Suprapubic skin (tissue), 4 donors: ENCODE results near the gene RAPGEF4. TPM values are rescaled to one million over a fixed set of nuclear protein-coding genes. Genes with fewer than 3 reads are reported as not detected.

ENCODE experiments used
- DNase-seq, 2 donors: peaks; one replicate each; pipeline ENCODE4 v3.0.0-alpha.2; 2019; ENCODE audit warnings: low spot score in 2 of 2
- H3K27ac ChIP-seq: fragments of 200-600 bp; sonication (generic); one replicate; pipeline ENCODE4 v1.5.1; 2019
- H3K27me3 ChIP-seq: fragments of 200-600 bp; sonication (generic); one replicate; pipeline ENCODE4 v1.5.1; 2019
- H3K36me3 ChIP-seq: fragments of 200-600 bp; sonication (generic); one replicate; pipeline ENCODE4 v1.5.1; 2019
- H3K4me1 ChIP-seq: fragments of 200-600 bp; sonication (generic); one replicate; pipeline ENCODE4 v1.5.1; 2019
- H3K4me3 ChIP-seq: fragments of 200-600 bp; sonication (generic); one replicate; pipeline ENCODE4 v1.5.1; 2019; ENCODE audit warnings: mild to moderate bottlenecking
- H3K9me3 ChIP-seq: fragments of 200-600 bp; sonication (generic); one replicate; pipeline ENCODE4 v1.5.1; 2019
- EP300 ChIP-seq: sonication (generic); formaldehyde crosslinking; IDR thresholded peaks from one replicate; pipeline ENCODE4 v1.6.1; 2017; ENCODE audit warnings: antibody characterized with exemption
- POLR2A ChIP-seq, 2 donors: fragments of 450-650 bp; IDR thresholded peaks; one replicate each; pipeline ENCODE4 v1.6.1; 2017; ENCODE audit warnings: antibody characterized with exemption in 2 of 2, mild to moderate bottlenecking in 2 of 2, moderate library complexity in 2 of 2
- POLR2AphosphoS5 ChIP-seq, 3 donors: sonication (generic); formaldehyde crosslinking; IDR thresholded peaks; one replicate each; pipeline ENCODE4 v1.6.1; 2017; ENCODE audit warnings: antibody characterized with exemption in 3 of 3
- WGBS: methylation state at CpG from one replicate; pipeline ENCODE4 v1.1.5; 2018; 5-methylcytosine and 5-hydroxymethylcytosine counted together
- total RNA-seq, 4 donors: library from RNA; depleted of rRNA; stranded (reverse); fragments of >200 nt; gene quantifications; one replicate each; pipeline ENCODE4 v1.1.0, GENCODE V29; 2016
- TF ChIP-seq, protein P1 (sequence below), 2 donors: fragments of 200-600 bp in 1 of 2; fragments of 450-650 bp in 1 of 2; sonication (generic) in 1 of 2; IDR thresholded peaks; one replicate each; pipeline ENCODE4 v1.5.1; 2016 to 2019; ENCODE audit warnings: antibody characterized with exemption in 2 of 2, mild to moderate bottlenecking in 1 of 2, moderate library complexity in 1 of 2

The RAPGEF4 gene
- total RNA-seq, 4 donors from 2014 or later, result 19.9 to 49.5 (median 27.5) TPM

DNA sequence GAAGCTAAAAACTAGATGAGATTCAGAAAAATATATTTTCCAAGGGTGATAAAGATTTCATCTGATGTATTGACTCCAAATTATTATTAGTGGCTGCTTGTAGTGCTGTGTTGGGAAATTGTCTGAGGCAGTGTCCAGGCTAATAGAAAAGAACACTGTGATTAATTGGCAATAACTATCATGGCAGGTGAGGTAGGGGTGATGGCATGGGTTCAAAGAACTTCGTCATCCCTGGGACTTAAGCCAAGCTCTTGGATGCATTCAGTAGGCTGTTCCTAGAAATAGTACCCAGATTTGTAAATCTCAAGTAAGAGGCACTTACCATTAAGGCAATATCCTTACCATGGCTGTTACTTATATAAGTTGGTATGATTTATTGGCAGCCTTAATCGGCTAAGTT lies 13.2 kb upstream of the RAPGEF4 start:
- H3K27me3 ChIP-seq, result no peaks in the 10 kb centered on the region
- 29% methylated on average over 2 of the region's 2 CpGs for WGBS
- no peak for DNase-seq

DNA sequence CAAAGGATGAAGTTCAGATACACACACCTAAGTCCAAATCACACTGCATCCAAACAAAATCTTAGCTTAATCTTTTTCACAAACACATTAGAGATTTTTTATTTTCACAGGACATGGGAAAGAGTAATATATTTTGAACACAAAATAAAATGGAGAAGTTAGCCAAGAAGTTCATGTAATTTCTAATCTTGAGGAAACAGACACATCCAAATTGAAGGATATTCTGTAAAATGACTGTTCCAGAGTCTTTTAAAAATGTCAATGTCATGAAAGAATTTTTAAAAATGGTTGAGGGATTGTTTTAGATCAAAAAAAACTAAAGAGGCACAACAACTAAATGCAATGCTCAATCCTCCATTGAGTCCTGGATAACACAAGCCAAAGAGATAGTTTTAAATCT lies 12.4 kb upstream of the RAPGEF4 start:
- H3K27me3 ChIP-seq, result no peaks in the 10 kb centered on the region
- H3K4me1 ChIP-seq, result no peaks in the 10 kb centered on the region
- TF ChIP-seq, protein P1, sequence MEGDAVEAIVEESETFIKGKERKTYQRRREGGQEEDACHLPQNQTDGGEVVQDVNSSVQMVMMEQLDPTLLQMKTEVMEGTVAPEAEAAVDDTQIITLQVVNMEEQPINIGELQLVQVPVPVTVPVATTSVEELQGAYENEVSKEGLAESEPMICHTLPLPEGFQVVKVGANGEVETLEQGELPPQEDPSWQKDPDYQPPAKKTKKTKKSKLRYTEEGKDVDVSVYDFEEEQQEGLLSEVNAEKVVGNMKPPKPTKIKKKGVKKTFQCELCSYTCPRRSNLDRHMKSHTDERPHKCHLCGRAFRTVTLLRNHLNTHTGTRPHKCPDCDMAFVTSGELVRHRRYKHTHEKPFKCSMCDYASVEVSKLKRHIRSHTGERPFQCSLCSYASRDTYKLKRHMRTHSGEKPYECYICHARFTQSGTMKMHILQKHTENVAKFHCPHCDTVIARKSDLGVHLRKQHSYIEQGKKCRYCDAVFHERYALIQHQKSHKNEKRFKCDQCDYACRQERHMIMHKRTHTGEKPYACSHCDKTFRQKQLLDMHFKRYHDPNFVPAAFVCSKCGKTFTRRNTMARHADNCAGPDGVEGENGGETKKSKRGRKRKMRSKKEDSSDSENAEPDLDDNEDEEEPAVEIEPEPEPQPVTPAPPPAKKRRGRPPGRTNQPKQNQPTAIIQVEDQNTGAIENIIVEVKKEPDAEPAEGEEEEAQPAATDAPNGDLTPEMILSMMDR (IDR thresholded peaks at IDR 0.05), result no peak
- TF ChIP-seq POLR2A (IDR thresholded peaks at IDR 0.05) (no peak), EP300 (no peak), POLR2AphosphoS5 (IDR thresholded peaks at IDR 0.05) (no peak)
- H3K9me3 ChIP-seq, result no peaks in the 10 kb centered on the region
- H3K4me3 ChIP-seq, result no peak overlapping the region
- no peaks in the 10 kb centered on the region for H3K36me3 ChIP-seq
- H3K27ac ChIP-seq, result no peak overlapping the region
- DNase-seq, result no peak

More for the DNA sequence above, 13.2 kb upstream of the RAPGEF4 start:
- Histone ChIP-seq H3K27ac (no peak overlapping the region), H3K4me1 (no peaks in the 10 kb centered on the region), H3K36me3 (no peaks in the 10 kb centered on the region), H3K9me3 (no peaks in the 10 kb centered on the region), H3K4me3 (no peak overlapping the region)
- TF ChIP-seq, protein P1 (IDR thresholded peaks at IDR 0.05), result no peak
- TF ChIP-seq POLR2A (IDR thresholded peaks at IDR 0.05), result no peak
- no peak for TF ChIP-seq POLR2AphosphoS5 (IDR thresholded peaks at IDR 0.05)
- no peak for TF ChIP-seq EP300

DNA sequence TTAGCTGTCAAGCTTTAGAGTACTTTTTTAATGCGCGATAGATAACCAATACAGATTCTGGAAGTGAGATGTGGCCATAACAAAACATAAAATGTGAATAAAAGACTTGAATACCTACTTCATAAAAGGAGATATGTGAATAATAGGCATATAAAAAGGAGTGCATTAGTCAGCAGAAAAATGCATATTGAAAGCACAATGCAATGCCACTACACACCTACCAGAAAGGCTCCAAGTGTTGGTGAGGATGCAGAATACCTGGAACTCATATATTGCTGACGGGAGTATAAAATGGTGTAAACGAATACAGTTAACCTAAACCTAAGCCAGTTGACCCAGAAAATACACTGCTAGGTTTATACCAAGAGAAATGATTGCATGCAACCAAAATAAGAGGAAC lies 10.9 kb upstream of the RAPGEF4 start:
- no peak for DNase-seq
- 94% methylated on average over 4 of the region's 4 CpGs for WGBS
- H3K9me3 ChIP-seq, result no peaks in the 10 kb centered on the region
- no peaks in the 10 kb centered on the region for H3K27me3 ChIP-seq
- TF ChIP-seq EP300 (no peak), POLR2A (IDR thresholded peaks at IDR 0.05) (no peak), POLR2AphosphoS5 (IDR thresholded peaks at IDR 0.05) (no peak)
- TF ChIP-seq, protein P1 (IDR thresholded peaks at IDR 0.05), result no peak
- no peak overlapping the region for H3K27ac ChIP-seq
- H3K4me3 ChIP-seq, result no peak overlapping the region
- H3K4me1 ChIP-seq, result no peaks in the 10 kb centered on the region
- no peaks in the 10 kb centered on the region for H3K36me3 ChIP-seq

GRCh38 chr2:172725284-172725683 lies 10.4 kb upstream of the RAPGEF4 start:
- H3K27me3 ChIP-seq, result no peaks in the 10 kb centered on the region
- H3K4me3 ChIP-seq, result no peak overlapping the region
- H3K9me3 ChIP-seq, result no peaks in the 10 kb centered on the region
- TF ChIP-seq EP300, result no peak
- TF ChIP-seq, protein P1 (IDR thresholded peaks at IDR 0.05), result no peak
- no peak for TF ChIP-seq POLR2AphosphoS5 (IDR thresholded peaks at IDR 0.05)
- TF ChIP-seq POLR2A (IDR thresholded peaks at IDR 0.05), result no peak
- WGBS, result 89% methylated on average over 2 of the region's 2 CpGs
- no peak overlapping the region for H3K27ac ChIP-seq
- H3K4me1 ChIP-seq, result no peaks in the 10 kb centered on the region
- no peaks in the 10 kb centered on the region for H3K36me3 ChIP-seq
- no peak for DNase-seq

DNA sequence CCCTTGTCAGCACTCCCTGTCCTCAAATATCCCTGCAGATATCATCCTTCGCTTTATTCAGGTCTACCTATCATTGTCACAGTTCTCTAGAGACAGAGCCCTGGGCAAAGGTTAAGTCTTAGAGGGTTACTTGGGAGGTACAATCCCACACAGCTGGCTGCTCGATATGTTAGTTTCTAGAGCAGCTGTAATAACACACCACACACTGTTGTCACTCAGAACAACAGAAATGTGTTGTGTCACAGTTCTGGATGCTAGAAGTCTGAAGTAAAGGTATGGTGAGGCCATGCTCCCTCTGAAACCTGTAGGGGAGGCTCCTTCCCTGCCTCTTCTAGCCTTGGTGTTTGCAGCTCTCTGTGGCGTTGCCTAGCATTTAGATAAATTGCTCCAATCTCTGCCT lies 9.9 kb upstream of the RAPGEF4 start:
- Histone ChIP-seq H3K27me3 (no peaks in the 10 kb centered on the region), H3K4me3 (no peak overlapping the region), H3K36me3 (no peaks in the 10 kb centered on the region), H3K27ac (no peak overlapping the region), H3K4me1 (no peaks in the 10 kb centered on the region), H3K9me3 (no peaks in the 10 kb centered on the region)
- DNase-seq, result no peak
- TF ChIP-seq POLR2A (IDR thresholded peaks at IDR 0.05), result no peak
- 84% methylated on average over 3 of the region's 3 CpGs for WGBS

DNA sequence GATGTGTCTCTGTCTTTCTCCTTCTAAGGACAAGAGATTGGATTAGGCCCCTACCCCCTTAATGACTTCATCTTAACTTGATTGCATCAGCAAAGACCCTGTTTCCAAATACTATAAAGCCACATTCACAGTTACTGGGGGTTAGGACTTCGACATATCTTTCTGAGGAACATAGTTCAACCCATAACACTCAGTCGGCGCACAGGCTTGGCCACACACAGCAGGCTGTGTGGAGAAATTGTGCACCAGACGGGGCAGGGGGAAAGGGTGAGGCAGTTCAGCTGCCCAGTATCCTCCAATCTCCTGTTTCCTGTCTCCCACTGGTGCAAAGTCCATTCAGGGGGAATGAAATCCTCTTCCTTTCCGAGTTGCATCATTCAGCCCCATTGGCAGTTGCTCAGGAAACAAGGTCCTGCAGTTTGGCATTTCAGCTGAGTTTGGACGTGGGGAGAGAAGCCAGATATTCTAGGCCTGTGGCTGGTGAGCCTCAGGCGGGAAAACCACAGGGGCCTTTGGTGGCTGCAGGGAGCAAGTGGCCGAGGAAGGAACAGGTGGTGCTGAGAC lies 9.4 kb upstream of the RAPGEF4 start:
- TF ChIP-seq POLR2A (IDR thresholded peaks at IDR 0.05) (no peak), POLR2AphosphoS5 (IDR thresholded peaks at IDR 0.05) (no peak), EP300 (no peak)
- TF ChIP-seq, protein P1 (IDR thresholded peaks at IDR 0.05), result no peak
- DNase-seq, result no peak
- Histone ChIP-seq H3K4me1 (no peaks in the 10 kb centered on the region), H3K27ac (no peak overlapping the region), H3K36me3 (no peaks in the 10 kb centered on the region), H3K27me3 (no peaks in the 10 kb centered on the region), H3K4me3 (no peak overlapping the region), H3K9me3 (no peaks in the 10 kb centered on the region)
- 84% methylated on average over 8 of the region's 8 CpGs for WGBS
